Endothelial cell of umbilical vein (primary cell): ENCODE measurements around the gene BCL2L14.

Source experiments
- EZH2 ChIP-seq: IDR thresholded peaks from 2 replicates; pipeline ENCODE4 v1.6.1; 2012; ENCODE audit warnings: borderline replicate concordance, low read depth, mild to moderate bottlenecking, moderate library complexity, low read length, inconsistent platforms; ENCODE audit not compliant: severe bottlenecking
- FOS ChIP-seq: IDR thresholded peaks from 2 replicates; pipeline ENCODE4 v1.6.1; 2011; ENCODE audit warnings: mild to moderate bottlenecking, low read length, moderate library complexity, borderline replicate concordance; ENCODE audit not compliant: insufficient read depth
- GATA2 ChIP-seq: IDR thresholded peaks from 2 replicates; pipeline ENCODE4 v1.7.0; 2011; ENCODE audit warnings: low read depth, mild to moderate bottlenecking, moderate library complexity, mixed read lengths, low read length; ENCODE audit not compliant: insufficient read length, insufficient read depth
- JUN ChIP-seq: IDR thresholded peaks from 2 replicates; pipeline ENCODE4 v1.6.1; 2011; ENCODE audit warnings: borderline replicate concordance, low read depth; ENCODE audit not compliant: insufficient read length, insufficient read depth
- POLR2A ChIP-seq: IDR thresholded peaks from 2 replicates; pipeline ENCODE4 v1.6.1; 2012; ENCODE audit warnings: low read depth, mild to moderate bottlenecking, control low read depth, low read length
- POLR2AphosphoS5 ChIP-seq: IDR thresholded peaks from 2 replicates; pipeline ENCODE4 v1.6.1; 2012; ENCODE audit warnings: low read depth, mild to moderate bottlenecking, control low read depth, low read length, moderate library complexity; ENCODE audit not compliant: insufficient read depth
- TF ChIP-seq, protein P1 (sequence below), 2 donors: IDR thresholded peaks; 1 replicate in 1 of 2; 2 replicates in 1 of 2; pipeline ENCODE4 v1.5.1; 2011; ENCODE audit warnings: low read length in 2 of 2, mild to moderate bottlenecking in 2 of 2, moderate library complexity in 2 of 2, control low read depth in 1 of 2, inconsistent platforms in 1 of 2, low read depth in 1 of 2; ENCODE audit not compliant: insufficient read depth in 1 of 2; ENCODE audit errors: extremely low read depth in 1 of 2
- TF ChIP-seq, protein P2 (sequence below): IDR thresholded peaks from 2 replicates; pipeline ENCODE4 v1.6.1; 2011; ENCODE audit not compliant: insufficient read depth, insufficient read length

DNA sequence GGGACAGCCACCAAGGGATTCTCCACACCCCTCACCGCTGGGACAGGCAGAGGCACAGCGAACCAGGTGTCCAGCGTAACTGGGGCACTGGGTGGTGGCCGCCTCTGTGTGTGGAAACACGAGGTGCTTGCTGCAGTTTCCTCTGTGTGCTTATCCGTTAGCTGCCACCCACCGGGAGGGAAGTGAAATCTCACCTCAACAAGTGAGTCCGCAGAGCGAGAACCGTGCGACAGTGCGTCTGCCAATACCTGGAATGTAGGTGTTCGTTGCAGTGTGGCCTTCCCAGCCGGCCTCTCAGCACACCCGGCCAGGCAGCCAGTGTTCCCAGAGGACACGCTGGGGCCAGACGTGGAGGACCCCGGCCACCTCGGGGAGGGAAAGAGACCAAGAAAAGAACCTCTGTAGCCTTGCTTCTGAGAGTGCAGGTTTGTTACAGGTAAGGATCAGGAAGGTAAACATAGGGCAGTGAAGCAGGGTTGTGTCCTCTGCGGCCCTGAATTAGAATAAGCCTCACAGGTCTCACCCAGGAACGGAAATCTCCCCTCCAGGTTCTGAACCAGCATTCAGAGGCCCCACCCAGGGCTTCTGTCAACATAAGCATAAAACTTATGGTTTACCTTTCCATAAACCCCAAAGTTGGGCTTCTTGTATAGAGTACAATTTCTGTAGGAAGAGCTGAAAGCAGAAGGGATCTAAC lies 1.5 kb downstream of the BCL2L14 start:
- TF ChIP-seq, protein P1, sequence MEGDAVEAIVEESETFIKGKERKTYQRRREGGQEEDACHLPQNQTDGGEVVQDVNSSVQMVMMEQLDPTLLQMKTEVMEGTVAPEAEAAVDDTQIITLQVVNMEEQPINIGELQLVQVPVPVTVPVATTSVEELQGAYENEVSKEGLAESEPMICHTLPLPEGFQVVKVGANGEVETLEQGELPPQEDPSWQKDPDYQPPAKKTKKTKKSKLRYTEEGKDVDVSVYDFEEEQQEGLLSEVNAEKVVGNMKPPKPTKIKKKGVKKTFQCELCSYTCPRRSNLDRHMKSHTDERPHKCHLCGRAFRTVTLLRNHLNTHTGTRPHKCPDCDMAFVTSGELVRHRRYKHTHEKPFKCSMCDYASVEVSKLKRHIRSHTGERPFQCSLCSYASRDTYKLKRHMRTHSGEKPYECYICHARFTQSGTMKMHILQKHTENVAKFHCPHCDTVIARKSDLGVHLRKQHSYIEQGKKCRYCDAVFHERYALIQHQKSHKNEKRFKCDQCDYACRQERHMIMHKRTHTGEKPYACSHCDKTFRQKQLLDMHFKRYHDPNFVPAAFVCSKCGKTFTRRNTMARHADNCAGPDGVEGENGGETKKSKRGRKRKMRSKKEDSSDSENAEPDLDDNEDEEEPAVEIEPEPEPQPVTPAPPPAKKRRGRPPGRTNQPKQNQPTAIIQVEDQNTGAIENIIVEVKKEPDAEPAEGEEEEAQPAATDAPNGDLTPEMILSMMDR (IDR thresholded peaks at IDR 0.05; ENCODE audit: extremely low read depth in 1 of 2, insufficient read depth in 1 of 2, low read depth in 1 of 2, low read length in 2 of 2), result no peak
- TF ChIP-seq, protein P2, sequence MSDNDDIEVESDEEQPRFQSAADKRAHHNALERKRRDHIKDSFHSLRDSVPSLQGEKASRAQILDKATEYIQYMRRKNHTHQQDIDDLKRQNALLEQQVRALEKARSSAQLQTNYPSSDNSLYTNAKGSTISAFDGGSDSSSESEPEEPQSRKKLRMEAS, result no peak
- TF ChIP-seq POLR2A (no peak), EZH2 (no peak), POLR2AphosphoS5 (no peak), FOS (no peak), JUN (no peak), GATA2 (no peak)
